ENCODE measurements around the gene DMRTA2.

Gene DMRTA2

GRCh38 chr1:50422946-50423669, at the start of gene DMRTA2:
Gene DMRTA2 (minus strand): TSS chr1:50423443. CDS start chr1:50421536, 1,907 bp downstream.
- TF ChIP-seq GATA2 (IDR thresholded peaks at IDR 0.05; ENCODE audit: low read depth, low read length) (no peak), GATA3 (IDR thresholded peaks at IDR 0.05; ENCODE audit: low read depth, low read length) (no peak)

- TF ChIP-seq GATA3 (IDR thresholded peaks at IDR 0.05; ENCODE audit: low read depth, low read length) (no peak), GATA2 (IDR thresholded peaks at IDR 0.05; ENCODE audit: low read depth, low read length) (no peak)
Observed at GRCh38 chr1:50471967-50472366, 48.7 kb upstream of the DMRTA2 start.

GRCh38 chr1:50462964-50463363, 39.7 kb upstream of the DMRTA2 start:
- no peak for TF ChIP-seq GATA3 (IDR thresholded peaks at IDR 0.05; ENCODE audit: low read depth, low read length)
- TF ChIP-seq GATA2 (IDR thresholded peaks at IDR 0.05; ENCODE audit: low read depth, low read length), result no peak

- TF ChIP-seq GATA3 (IDR thresholded peaks at IDR 0.05; ENCODE audit: low read depth, low read length) (no peak), GATA2 (IDR thresholded peaks at IDR 0.05; ENCODE audit: low read depth, low read length) (no peak)
Observed at GRCh38 chr1:50458507-50458906, 35.3 kb upstream of the DMRTA2 start.

- TF ChIP-seq GATA3 (IDR thresholded peaks at IDR 0.05; ENCODE audit: low read depth, low read length), result peak; percentile 40; the same call in 1 of the 2 replicates
- peak; percentile 61 for TF ChIP-seq GATA2 (IDR thresholded peaks at IDR 0.05; ENCODE audit: low read depth, low read length)
Observed at GRCh38 chr1:50454911-50455310, 31.7 kb upstream of the DMRTA2 start.

- TF ChIP-seq GATA2 (IDR thresholded peaks at IDR 0.05; ENCODE audit: low read depth, low read length), result no peak
- TF ChIP-seq GATA3 (IDR thresholded peaks at IDR 0.05; ENCODE audit: low read depth, low read length), result no peak
Observed at GRCh38 chr1:50453266-50453665, 30.0 kb upstream of the DMRTA2 start.

- TF ChIP-seq GATA3 (IDR thresholded peaks at IDR 0.05; ENCODE audit: low read depth, low read length) (no peak), GATA2 (IDR thresholded peaks at IDR 0.05; ENCODE audit: low read depth, low read length) (no peak)
Observed at GRCh38 chr1:50452700-50453099, 29.5 kb upstream of the DMRTA2 start.

- no peak for TF ChIP-seq GATA2 (IDR thresholded peaks at IDR 0.05; ENCODE audit: low read depth, low read length)
Observed at GRCh38 chr1:50450861-50451653, 27.8 kb upstream of the DMRTA2 start.

GRCh38 chr1:50447961-50448360, 24.7 kb upstream of the DMRTA2 start:
- no peak for TF ChIP-seq GATA3 (IDR thresholded peaks at IDR 0.05; ENCODE audit: low read depth, low read length)

GRCh38 chr1:50441183-50441582, 17.9 kb upstream of the DMRTA2 start:
- TF ChIP-seq GATA3 (IDR thresholded peaks at IDR 0.05; ENCODE audit: low read depth, low read length) (no peak), GATA2 (IDR thresholded peaks at IDR 0.05; ENCODE audit: low read depth, low read length) (no peak)

GRCh38 chr1:50438945-50439344, 15.7 kb upstream of the DMRTA2 start:
- no peak for TF ChIP-seq GATA3 (IDR thresholded peaks at IDR 0.05; ENCODE audit: low read depth, low read length)
- no peak for TF ChIP-seq GATA2 (IDR thresholded peaks at IDR 0.05; ENCODE audit: low read depth, low read length)

- TF ChIP-seq GATA3 (IDR thresholded peaks at IDR 0.05; ENCODE audit: low read depth, low read length), result no peak
- TF ChIP-seq GATA2 (IDR thresholded peaks at IDR 0.05; ENCODE audit: low read depth, low read length), result no peak
Observed at GRCh38 chr1:50436489-50436888, 13.2 kb upstream of the DMRTA2 start.

GRCh38 chr1:50430010-50430405, 6.8 kb upstream of the DMRTA2 start:
- TF ChIP-seq GATA3 (IDR thresholded peaks at IDR 0.05; ENCODE audit: low read depth, low read length) (no peak), GATA2 (IDR thresholded peaks at IDR 0.05; ENCODE audit: low read depth, low read length) (no peak)

GRCh38 chr1:50427818-50428779, 4.9 kb upstream of the DMRTA2 start:
- no peak for TF ChIP-seq GATA2 (IDR thresholded peaks at IDR 0.05; ENCODE audit: low read depth, low read length)
- TF ChIP-seq GATA3 (IDR thresholded peaks at IDR 0.05; ENCODE audit: low read depth, low read length), result no peak

Data from SH-SY5Y (cell line).